Right atrium auricular region (tissue), 2 donors: ENCODE results near the gene AGAP1. TPM values are rescaled to one million over a fixed set of nuclear protein-coding genes. Genes with fewer than 3 reads are reported as not detected.

ENCODE experiments used
- DNase-seq: peaks from one replicate; pipeline ENCODE4 v3.0.0-alpha.2; 2019; ENCODE audit warnings: low spot score
- H3K27ac ChIP-seq, 2 donors: fragments of 200-600 bp; sonication (generic); 1 replicate in 1 of 2; 2 replicates in 1 of 2; pipeline ENCODE4 v1.5.1; 2016 to 2019
- H3K27me3 ChIP-seq, 2 donors: fragments of 200-600 bp; sonication (generic); one replicate each; pipeline versions ENCODE4 v1.5.1 to v1.6.0; 2017 to 2019
- H3K36me3 ChIP-seq: fragments of 200-600 bp; sonication (generic); one replicate; pipeline ENCODE4 v1.5.1; 2016
- H3K4me1 ChIP-seq, 2 donors: fragments of 200-600 bp; sonication (generic); one replicate each; pipeline versions ENCODE4 v1.5.1 to v1.6.0; 2017 to 2019
- H3K4me3 ChIP-seq, 2 donors: fragments of 200-600 bp; sonication (generic); 1 replicate in 1 of 2; 2 replicates in 1 of 2; pipeline ENCODE4 v1.5.1; 2017 to 2019; ENCODE audit warnings: mild to moderate bottlenecking in 1 of 2, moderate library complexity in 1 of 2
- H3K9me3 ChIP-seq, 2 donors: fragments of 200-600 bp; sonication (generic); one replicate each; pipeline ENCODE4 v1.5.1; 2019
- CTCF ChIP-seq, 2 donors: fragments of 200-600 bp; sonication (generic); IDR thresholded peaks; one replicate each; pipeline ENCODE4 v1.5.1; 2019; ENCODE audit warnings: antibody characterized with exemption in 2 of 2
- total RNA-seq, 2 donors: library from RNA; depleted of rRNA; stranded (reverse); fragments of >200 nt; gene quantifications; one replicate each; pipeline ENCODE4 v1.1.0, GENCODE V29; 2016

Gene AGAP1
- total RNA-seq, 2 donors from 2014 or later, result 11.6 to 17.2 TPM

- H3K4me1 ChIP-seq, result no peaks in the 10 kb centered on the region
- no peak for DNase-seq
- no peak for TF ChIP-seq CTCF (IDR thresholded peaks at IDR 0.05)
- no peaks in the 10 kb centered on the region for H3K36me3 ChIP-seq
- H3K27ac ChIP-seq, result no peak overlapping the region
- no peak overlapping the region for H3K4me3 ChIP-seq
- H3K9me3 ChIP-seq, result no peaks in the 10 kb centered on the region
- no peaks in the 10 kb centered on the region for H3K27me3 ChIP-seq
Observed at GRCh38 chr2:236016496-236016895, 522.7 kb downstream of the AGAP1 start.

DNA sequence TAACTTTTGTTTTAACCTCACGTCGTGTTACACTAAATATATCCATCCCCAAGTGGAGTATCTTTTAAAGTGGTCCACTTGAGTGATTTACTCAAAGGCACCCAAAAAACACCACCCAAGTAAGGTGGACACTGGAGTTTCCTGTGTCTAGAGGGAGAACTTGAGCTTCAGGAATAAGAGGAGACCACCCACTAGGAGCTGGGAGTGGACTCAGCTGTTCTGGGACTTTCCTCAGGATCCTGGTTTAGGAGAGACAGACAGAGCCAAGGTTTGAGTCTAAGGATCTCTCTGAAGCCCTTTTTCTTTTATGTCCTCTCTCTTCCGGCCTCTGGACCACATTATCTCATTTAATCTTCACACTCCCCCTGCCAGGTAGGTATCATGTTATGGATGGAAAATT, 523.6 kb downstream of the AGAP1 start:
- DNase-seq, result no peak
- Histone ChIP-seq H3K4me3 (no peak overlapping the region), H3K36me3 (no peaks in the 10 kb centered on the region), H3K4me1 (peaks cover 0 to 2% of the 10 kb centered on the region in 2 donors), H3K27me3 (no peaks in the 10 kb centered on the region), H3K9me3 (no peaks in the 10 kb centered on the region), H3K27ac (no peak overlapping the region)
- no peak for TF ChIP-seq CTCF (IDR thresholded peaks at IDR 0.05)

GRCh38 chr2:236019434-236019833, 525.6 kb downstream of the AGAP1 start:
- no peak for DNase-seq
- no peak for TF ChIP-seq CTCF (IDR thresholded peaks at IDR 0.05)

DNA sequence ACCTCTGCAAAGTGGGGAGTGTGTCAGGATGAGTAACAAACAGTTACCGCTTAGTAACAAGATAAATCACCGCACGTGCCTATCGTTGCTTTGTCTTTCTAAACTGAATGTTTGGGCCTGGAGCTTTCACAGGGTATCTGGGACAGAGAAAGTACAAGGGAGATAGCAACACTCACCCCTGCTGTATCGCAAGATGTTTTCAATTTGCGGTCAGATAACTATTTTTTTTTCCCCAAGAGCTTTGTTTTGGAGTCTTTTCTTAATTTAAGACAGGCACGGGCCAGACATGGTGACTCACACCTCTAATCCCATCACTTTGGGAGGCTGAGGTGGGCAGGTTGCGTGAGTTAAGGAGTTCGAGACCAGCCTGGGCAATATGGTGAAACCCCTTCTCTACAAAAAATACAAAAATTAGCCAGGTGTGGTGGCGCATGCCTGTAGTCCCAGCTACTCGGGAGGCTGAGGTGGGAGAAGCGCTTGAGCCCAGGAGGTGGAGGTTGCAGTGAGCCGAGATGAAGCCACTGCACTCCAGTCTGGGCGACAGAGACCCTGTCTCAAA, 527.7 kb downstream of the AGAP1 start:
- Histone ChIP-seq H3K4me3 (no peak overlapping the region), H3K27ac (peak overlapping the region; percentile 55 to 63), H3K9me3 (no peaks in the 10 kb centered on the region), H3K27me3 (no peaks in the 10 kb centered on the region), H3K36me3 (no peaks in the 10 kb centered on the region), H3K4me1 (peaks cover 0 to 4% of the 10 kb centered on the region in 2 donors)
- DNase-seq, result no peak
- TF ChIP-seq CTCF (IDR thresholded peaks at IDR 0.05), result no peak

More at GRCh38 chr2:236019434-236019833, 525.6 kb downstream of the AGAP1 start:
- no peaks in the 10 kb centered on the region for H3K9me3 ChIP-seq
- H3K27me3 ChIP-seq, result no peaks in the 10 kb centered on the region
- H3K4me3 ChIP-seq, result no peak overlapping the region
- peaks cover 0 to 4% of the 10 kb centered on the region in 2 donors for H3K4me1 ChIP-seq
- H3K36me3 ChIP-seq, result no peaks in the 10 kb centered on the region
- no peak overlapping the region for H3K27ac ChIP-seq

GRCh38 chr2:236022128-236022527, 528.3 kb downstream of the AGAP1 start:
- no peak overlapping the region for H3K4me3 ChIP-seq
- no peaks in the 10 kb centered on the region for H3K36me3 ChIP-seq
- peak overlapping the region; percentile 55 to 63 for H3K27ac ChIP-seq
- no peak for DNase-seq
- TF ChIP-seq CTCF (IDR thresholded peaks at IDR 0.05), result no peak
- no peaks in the 10 kb centered on the region for H3K27me3 ChIP-seq
- no peaks in the 10 kb centered on the region for H3K9me3 ChIP-seq
- peaks cover 0 to 4% of the 10 kb centered on the region in 2 donors for H3K4me1 ChIP-seq

- H3K27me3 ChIP-seq, result no peaks in the 10 kb centered on the region
- H3K9me3 ChIP-seq, result no peaks in the 10 kb centered on the region
- H3K4me3 ChIP-seq, result no peak overlapping the region
- no peak for DNase-seq
- TF ChIP-seq CTCF (IDR thresholded peaks at IDR 0.05), result no peak
- H3K27ac ChIP-seq, result no peak overlapping the region
- peaks cover 0 to 4% of the 10 kb centered on the region in 2 donors for H3K4me1 ChIP-seq
- H3K36me3 ChIP-seq, result no peaks in the 10 kb centered on the region
Observed at GRCh38 chr2:236025892-236026291, 532.0 kb downstream of the AGAP1 start.
